Loucy (cell line): Measurements from ENCODE around the gene PLCL1.

Experiments used
- H2AFZ ChIP-seq: fragments of 200-600 bp; sonication (generic); 2 replicates; pipeline ENCODE4 v1.6.0; 2016; ENCODE audit warnings: antibody characterized with exemption, mild to moderate bottlenecking, low read length, moderate library complexity
- H3F3A ChIP-seq: fragments of 200-600 bp; 2 replicates; pipeline ENCODE4 v1.6.0; 2016; ENCODE audit warnings: antibody characterized with exemption, low read depth, mild to moderate bottlenecking
- H3K27me3 ChIP-seq: fragments of 200-600 bp; sonication (generic); 2 replicates; pipeline ENCODE4 v1.6.1; 2014; ENCODE audit warnings: low read length, mild to moderate bottlenecking; ENCODE audit not compliant: insufficient read depth, poor library complexity, severe bottlenecking
- H3K36me3 ChIP-seq: fragments of 200-600 bp; sonication (generic); 2 replicates; pipeline ENCODE4 v1.6.1; 2016; ENCODE audit warnings: low read length; ENCODE audit not compliant: insufficient read depth
- H3K4me1 ChIP-seq: fragments of 200-600 bp; sonication (generic); 2 replicates; pipeline ENCODE4 v1.5.1; 2014; ENCODE audit warnings: low read length, mild to moderate bottlenecking; ENCODE audit not compliant: insufficient read depth, poor library complexity, severe bottlenecking
- H3K4me2 ChIP-seq: fragments of 200-600 bp; sonication (generic); 2 replicates; pipeline ENCODE4 v1.6.0; 2014; ENCODE audit warnings: antibody characterized with exemption, low read length, low read depth, mild to moderate bottlenecking; ENCODE audit not compliant: poor library complexity, severe bottlenecking
- H3K4me3 ChIP-seq: fragments of 200-600 bp; sonication (generic); 2 replicates; pipeline ENCODE4 v1.5.1; 2014; ENCODE audit warnings: low read length, mild to moderate bottlenecking, mixed read lengths; ENCODE audit not compliant: poor library complexity, severe bottlenecking
- H3K79me2 ChIP-seq: fragments of 200-600 bp; sonication (generic); 2 replicates; pipeline ENCODE4 v1.6.1; 2014; ENCODE audit warnings: low read length; ENCODE audit not compliant: insufficient read depth
- H3K9ac ChIP-seq: fragments of 200-600 bp; sonication (generic); 2 replicates; pipeline ENCODE4 v1.6.0; 2014; ENCODE audit warnings: mild to moderate bottlenecking, low read depth, low read length, moderate library complexity; ENCODE audit not compliant: poor library complexity, severe bottlenecking
- H3K9me2 ChIP-seq: fragments of 200-600 bp; sonication (generic); replicated peaks from 2 replicates; pipeline ENCODE4 v1.6.1; 2016; ENCODE audit warnings: low read depth, low read length, mixed read lengths
- H3K9me3 ChIP-seq: fragments of 200-600 bp; sonication (generic); 2 replicates; pipeline ENCODE4 v1.6.1; 2014; ENCODE audit warnings: mild to moderate bottlenecking, antibody characterized with exemption, low read length, low read depth; ENCODE audit not compliant: insufficient read depth
- H4K20me1 ChIP-seq: fragments of 200-600 bp; sonication (generic); 2 replicates; pipeline ENCODE4 v1.6.0; 2014; ENCODE audit warnings: antibody characterized with exemption, low read length, mild to moderate bottlenecking; ENCODE audit not compliant: insufficient read depth, poor library complexity, severe bottlenecking
- EZH2phosphoT487 ChIP-seq: fragments of 200-600 bp; IDR thresholded peaks from 2 replicates; pipeline ENCODE4 v1.6.1; 2018; ENCODE audit warnings: antibody characterized with exemption, mild to moderate bottlenecking, moderate library complexity, borderline replicate concordance
- TF ChIP-seq, protein P1 (sequence below): fragments of 200-600 bp; sonication (generic); conservative IDR thresholded peaks from 2 replicates; pipeline ENCODE4 v1.5.1; 2014; ENCODE audit warnings: mild to moderate bottlenecking, antibody characterized with exemption, low read length

Gene PLCL1

DNA sequence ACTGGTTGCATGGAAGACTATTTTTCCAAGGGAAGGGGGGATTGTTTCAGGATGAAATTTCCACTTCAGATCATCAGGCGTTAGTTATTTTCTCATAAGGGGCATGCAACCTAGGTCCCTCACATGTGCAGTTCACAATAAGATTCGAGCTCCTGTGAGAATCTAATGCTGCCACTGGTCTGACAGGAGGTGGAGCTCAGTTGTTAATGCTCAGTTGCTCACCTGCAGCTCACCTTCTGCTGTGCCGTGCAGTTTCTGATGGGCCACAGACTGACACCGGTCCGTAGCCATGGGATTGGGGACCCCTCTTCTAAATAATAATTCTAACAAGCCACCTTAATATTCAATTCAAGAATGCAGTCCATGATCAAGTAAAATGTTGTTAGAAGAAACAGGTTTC, 34.9 kb downstream of the PLCL1 start:
- Histone ChIP-seq H3K36me3 (no peaks in the 10 kb centered on the region), H3K79me2 (no peaks in the 10 kb centered on the region), H3K9me3 (0 out of 2 replicates have a peak, but pooled peaks cover 4% of the 10 kb centered on the region), H2AFZ (no peak overlapping the region; the same call in none of the 2 replicates), H3K9me2 (no peaks in the 10 kb centered on the region), H3K4me3 (no peak overlapping the region), H4K20me1 (no peaks in the 10 kb centered on the region), H3F3A (no peaks in the 10 kb centered on the region), H3K4me2 (no peak overlapping the region), H3K9ac (no peak overlapping the region), H3K27me3 (no peaks in the 10 kb centered on the region), H3K4me1 (no peaks in the 10 kb centered on the region)
- no peak for TF ChIP-seq EZH2phosphoT487
- TF ChIP-seq, protein P1, sequence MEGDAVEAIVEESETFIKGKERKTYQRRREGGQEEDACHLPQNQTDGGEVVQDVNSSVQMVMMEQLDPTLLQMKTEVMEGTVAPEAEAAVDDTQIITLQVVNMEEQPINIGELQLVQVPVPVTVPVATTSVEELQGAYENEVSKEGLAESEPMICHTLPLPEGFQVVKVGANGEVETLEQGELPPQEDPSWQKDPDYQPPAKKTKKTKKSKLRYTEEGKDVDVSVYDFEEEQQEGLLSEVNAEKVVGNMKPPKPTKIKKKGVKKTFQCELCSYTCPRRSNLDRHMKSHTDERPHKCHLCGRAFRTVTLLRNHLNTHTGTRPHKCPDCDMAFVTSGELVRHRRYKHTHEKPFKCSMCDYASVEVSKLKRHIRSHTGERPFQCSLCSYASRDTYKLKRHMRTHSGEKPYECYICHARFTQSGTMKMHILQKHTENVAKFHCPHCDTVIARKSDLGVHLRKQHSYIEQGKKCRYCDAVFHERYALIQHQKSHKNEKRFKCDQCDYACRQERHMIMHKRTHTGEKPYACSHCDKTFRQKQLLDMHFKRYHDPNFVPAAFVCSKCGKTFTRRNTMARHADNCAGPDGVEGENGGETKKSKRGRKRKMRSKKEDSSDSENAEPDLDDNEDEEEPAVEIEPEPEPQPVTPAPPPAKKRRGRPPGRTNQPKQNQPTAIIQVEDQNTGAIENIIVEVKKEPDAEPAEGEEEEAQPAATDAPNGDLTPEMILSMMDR = no peak

DNA sequence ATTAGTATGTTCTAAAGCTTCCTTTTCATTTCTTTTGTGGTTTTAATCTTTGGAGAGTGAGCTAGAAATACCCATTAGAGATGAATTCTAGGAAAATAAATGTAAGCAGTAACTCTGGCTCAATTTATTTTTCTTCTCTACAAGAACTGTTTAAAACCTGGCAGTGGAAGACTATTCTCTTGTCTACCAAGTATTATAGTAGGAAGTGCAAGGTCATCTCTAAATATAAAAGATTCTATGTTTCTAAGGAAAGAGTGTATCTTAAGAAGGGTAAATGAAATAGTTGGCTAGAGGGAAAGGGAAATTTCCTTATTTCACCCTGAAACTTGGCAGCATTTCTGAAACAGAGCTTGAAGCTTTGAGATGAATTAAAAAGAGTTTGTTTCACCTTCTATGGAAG, 35.5 kb downstream of the PLCL1 start:
- Histone ChIP-seq H3K36me3 (no peaks in the 10 kb centered on the region), H3K79me2 (no peaks in the 10 kb centered on the region), H4K20me1 (no peaks in the 10 kb centered on the region), H3K4me1 (no peaks in the 10 kb centered on the region), H3K4me2 (no peak overlapping the region), H2AFZ (peak overlapping the region; percentile 2; the same call in 1 of the 2 replicates), H3K9ac (no peak overlapping the region), H3K9me2 (no peaks in the 10 kb centered on the region), H3K4me3 (no peak overlapping the region), H3F3A (no peaks in the 10 kb centered on the region), H3K9me3 (0 out of 2 replicates have a peak, but pooled peaks cover 4% of the 10 kb centered on the region), H3K27me3 (no peaks in the 10 kb centered on the region)
- TF ChIP-seq, protein P1 = no peak
- no peak for TF ChIP-seq EZH2phosphoT487

DNA sequence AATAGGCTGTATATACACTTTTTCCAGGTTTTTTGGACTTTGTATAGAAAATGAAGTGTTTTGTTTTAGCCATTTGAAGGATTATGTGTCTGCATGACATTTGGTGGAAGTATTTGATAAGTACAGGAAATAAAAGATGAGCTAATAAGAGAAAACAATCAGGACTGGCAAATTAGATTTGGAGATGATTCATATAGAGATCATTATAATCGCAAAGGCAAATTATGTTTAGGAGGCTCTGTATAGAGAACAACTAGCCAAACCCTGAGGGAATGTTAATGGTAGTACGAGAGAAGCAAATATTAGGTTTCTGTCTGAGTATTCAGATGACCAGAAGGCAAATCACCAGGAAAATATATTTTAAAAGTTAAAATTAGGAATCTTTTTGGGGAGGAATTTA, 41.7 kb downstream of the PLCL1 start:
- Histone ChIP-seq H3K27me3 (no peaks in the 10 kb centered on the region), H3K4me3 (no peak overlapping the region), H4K20me1 (no peaks in the 10 kb centered on the region), H3K4me1 (peaks cover 20% of the 10 kb centered on the region), H3K9ac (no peak overlapping the region), H3K4me2 (no peak overlapping the region), H3K36me3 (no peaks in the 10 kb centered on the region), H3K9me2 (no peaks in the 10 kb centered on the region), H3F3A (no peaks in the 10 kb centered on the region; the same call in 1 of the 2 replicates), H3K9me3 (0 out of 2 replicates have a peak, but pooled peaks cover 3% of the 10 kb centered on the region), H2AFZ (no peak overlapping the region), H3K79me2 (no peaks in the 10 kb centered on the region)
- TF ChIP-seq EZH2phosphoT487 = no peak
- TF ChIP-seq, protein P1 = no peak
